ENCODE results near the gene MVB12B.

The MVB12B gene

DNA sequence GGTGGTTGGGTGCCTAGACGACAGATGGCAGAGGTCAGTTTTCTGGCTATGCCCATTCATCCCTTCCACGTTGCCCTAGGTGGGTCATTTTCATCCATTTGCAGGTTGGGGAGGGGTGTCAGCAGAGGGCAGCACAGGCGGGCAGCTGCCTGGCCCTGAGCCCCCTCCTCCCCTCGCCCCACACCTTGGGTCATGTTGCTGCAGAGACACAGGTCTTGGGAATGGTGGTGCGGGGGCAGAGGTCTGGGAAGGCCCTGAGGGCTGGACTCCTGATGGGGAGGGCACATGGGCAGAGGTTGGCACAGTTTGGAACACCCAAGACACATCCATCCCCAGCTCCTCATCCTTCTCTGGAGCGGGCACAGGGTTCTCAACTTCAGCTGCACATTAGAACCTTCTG lies 183.9 kb downstream of the MVB12B start:
- no peak for DNase-seq

DNA sequence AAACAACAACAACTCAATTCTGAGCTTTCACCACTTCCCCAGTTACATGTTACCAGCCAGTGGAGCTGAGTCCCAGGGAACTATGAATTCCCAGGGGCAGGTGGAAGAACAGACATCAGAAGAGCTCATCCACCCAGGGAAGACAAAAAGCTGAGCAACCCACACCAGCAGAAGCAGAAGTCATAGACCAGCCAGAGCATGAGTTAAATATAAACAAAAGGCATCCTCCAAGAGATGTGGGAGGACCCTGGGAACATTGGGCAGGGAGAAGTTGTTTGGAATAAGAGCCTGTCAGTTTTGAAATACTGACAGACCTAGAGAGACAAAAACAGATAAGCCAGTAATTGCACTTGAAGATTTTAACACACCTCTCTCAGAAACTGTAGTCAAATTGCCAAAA lies 184.8 kb downstream of the MVB12B start:
- DNase-seq, result peak in 1 of 2 donors; percentile 60

DNA sequence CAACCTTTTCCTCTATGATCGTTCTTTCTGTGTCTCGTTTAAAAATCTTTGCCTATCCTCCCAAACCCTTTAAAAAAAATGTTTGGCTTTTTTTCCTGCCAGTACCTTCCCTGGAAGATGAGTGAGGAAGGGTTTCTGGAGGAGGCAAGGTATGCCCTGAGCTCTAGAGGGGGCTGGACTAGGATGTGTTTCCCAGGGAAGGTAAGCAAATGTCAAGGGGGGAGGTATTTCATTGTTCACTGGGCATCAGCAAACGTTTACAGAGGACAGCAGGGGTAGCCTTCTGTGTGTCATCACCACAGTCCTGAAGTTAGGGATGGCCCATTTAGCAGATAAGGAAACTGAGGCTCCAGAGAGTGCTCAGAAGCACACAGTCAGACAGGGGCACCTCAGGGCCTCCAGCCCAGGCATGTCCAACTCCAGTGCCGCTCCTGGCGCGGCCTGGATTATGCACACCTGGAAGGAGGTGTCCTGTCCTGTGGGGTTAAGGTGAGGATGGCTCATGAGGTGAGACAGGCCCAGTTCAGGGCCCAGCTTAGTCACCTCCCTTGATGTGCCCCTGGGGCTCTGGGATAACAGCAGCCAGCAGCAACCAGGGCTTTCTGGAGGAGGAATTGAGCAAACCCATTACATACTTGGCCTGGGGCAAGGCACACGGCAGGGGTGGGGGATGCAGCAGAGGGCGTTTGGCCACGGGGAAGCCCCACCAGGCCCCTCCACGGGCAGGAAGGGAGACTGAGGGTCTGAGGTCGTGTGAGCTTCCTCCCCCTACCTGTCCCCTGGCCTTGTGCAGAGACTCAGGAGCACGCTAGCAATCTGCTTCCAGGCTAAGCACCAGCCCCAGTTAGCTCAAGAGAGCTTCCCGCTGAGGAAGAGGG lies 186.8 kb downstream of the MVB12B start:
- no peak for DNase-seq

DNA sequence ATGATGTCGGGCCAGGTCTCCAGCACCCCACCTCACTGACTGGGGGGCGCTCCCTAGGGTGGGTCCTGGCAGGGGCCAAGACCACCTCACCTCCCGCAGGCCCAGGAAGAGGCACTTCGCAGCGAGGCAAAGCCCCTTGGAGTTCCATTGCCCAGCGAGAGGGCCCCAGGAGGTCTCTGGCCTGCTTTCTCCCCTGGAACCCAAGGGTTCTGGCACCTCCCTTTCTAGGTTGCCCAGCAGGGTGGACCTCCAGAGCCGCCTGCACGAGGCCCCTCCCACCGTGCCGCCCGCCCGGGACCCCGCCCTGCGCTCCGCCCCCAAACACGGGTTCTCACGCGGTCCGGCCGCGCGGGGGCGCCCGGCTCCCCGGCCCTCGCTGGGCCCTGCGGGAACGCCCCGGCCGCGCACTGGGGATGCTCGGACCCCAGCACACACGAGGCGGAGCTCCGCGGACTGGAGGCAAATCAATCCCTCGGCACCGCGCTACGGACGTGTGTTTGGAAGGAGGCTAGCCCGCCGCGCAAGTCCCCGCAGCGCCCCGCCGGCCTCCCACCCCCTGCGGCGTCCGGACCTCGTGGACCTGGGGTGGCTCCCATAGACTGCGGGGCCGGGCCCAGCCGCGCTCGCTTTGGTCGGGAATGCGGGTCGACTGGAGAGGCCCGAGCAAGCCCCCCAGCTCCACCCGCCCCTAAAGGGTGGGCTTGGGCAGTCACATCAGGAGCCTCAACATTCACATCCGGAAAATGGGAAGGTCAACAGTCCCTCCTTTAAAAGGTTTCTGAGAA lies 187.6 kb downstream of the MVB12B start:
- DNase-seq, result peak; percentile 31 to 71

DNA sequence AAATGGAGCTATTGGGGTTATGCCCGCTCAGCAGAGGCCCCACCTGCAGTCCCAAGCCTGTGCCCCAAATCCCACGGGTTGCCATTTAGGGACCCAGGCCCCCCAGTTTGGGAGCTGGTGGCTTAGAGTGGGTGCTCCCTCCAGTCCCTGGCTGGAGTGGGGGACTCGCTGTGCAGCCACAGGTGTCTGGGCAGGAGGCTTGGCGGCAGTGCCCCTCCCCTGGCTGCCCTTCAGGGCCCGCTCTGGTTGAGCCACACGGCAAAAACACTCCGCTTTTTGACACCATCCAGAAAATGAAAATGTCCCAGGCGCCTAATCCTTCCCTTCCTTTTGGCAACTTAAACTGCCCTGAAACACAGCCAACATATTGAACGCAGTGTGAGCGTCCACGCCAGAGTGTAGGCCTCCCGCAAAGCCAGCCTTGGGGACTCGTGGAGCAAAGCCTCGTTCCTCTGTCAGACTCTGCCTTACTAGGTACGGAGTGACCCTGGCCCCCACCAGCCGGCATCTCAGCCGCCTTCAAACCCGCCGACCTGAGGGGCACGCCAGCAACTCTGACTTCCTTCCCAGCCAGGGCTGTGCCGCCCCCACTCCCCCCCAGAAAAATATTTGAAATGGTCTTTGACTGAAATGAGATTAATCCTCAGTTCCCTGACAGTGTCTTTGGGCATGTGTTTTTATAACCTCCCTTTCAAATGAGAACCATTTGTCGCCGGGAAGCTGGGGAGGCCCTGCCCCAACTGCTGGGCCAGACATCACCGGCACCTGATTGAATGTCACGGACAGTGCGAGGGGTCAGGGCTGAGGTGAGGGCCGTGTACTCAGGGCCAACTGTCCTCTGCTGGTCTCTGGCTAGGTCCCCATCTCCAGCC lies 188.6 kb downstream of the MVB12B start:
- DNase-seq, result no peak

DNA sequence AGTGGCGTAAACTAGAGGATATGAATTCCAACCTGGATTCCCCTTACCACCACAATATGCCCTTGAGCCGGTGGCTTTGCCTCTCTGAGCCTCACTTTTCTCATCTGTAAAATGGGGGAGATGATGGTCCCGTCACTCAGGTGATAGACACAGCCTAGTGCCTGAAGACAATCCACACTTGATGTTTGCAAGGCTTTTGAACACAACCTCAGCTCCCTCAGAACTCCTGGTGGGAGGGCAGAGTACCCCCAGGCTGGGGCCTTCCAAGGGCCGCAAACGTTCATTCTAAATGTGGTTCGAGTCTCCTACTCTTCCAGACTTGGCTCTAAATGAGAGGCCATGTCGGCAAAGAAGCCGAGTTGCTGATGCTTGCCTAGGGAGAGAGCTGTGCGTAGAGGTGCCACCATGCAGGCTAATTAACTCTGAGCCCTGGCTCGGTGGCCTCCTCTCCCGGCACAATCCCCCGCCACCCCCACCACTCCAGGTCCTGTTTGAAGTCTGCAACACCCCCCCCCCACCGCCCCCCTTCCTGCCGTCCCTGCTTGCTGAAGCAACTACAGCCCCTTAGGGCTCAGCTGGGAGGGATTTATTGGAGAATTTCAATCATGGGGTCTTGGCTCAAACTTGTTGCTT lies 189.4 kb downstream of the MVB12B start:
- no peak for DNase-seq

DNA sequence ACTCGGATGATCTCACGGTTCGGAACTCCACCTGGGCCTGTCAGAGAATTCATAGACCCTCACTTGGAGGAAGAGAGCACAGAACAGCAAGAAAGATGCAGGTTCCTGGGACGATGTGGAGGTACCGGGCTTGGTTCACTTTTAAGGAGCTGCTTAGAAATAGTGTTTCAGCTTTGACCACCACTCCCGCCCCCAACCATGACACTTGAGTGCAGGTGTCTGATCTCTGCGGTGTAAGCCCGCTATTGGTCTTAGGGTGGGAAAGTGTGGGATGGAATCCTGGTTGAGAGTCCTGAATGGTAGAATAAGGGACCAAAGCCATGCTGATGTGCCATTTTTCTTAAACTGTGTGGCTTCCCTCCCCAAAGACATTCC lies 189.9 kb downstream of the MVB12B start:
- DNase-seq, result no peak

DNA sequence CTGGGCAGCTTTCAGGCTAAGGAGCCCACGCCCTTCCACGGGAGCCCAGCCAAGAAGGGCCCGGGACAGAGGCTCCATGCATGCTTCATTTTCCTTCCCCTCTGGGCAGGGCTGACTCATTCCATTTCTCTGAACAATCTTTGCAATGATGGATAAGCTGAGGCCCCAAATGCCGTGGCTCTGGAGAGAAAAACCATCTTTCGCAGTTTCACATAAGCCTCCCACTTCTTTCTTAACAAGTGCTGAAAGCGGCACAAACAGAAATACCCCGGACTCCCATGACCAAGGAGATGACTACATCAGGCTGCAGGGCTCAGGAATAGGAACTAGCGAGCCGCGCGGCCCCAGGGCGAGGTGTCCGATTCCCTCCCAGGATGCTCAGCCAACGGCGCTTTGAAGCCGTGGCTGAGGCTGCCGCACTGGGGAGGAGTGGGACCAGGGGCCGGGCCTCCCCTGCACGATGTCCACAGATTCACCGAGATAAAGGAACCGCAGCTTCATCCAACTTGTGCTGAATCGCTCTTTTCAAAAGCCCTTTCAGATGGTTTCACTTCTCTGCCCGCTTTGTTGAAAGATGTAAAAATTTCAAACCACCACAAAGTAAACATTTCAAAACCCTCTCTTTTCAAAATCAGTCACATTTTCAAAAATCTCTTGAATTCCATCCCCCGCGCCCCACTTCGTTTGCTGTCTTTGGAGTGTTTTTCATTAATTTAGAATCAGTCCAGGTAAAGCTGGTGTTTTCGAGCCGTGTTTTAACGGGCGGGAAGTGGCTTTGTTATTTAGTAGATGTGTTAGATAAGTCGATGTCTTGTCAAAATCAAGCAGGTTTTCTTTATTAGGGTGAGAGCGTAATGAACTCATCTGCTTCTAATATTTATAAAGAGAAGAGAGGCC lies 190.6 kb downstream of the MVB12B start:
- peak; percentile 87 to 93 for DNase-seq

DNA sequence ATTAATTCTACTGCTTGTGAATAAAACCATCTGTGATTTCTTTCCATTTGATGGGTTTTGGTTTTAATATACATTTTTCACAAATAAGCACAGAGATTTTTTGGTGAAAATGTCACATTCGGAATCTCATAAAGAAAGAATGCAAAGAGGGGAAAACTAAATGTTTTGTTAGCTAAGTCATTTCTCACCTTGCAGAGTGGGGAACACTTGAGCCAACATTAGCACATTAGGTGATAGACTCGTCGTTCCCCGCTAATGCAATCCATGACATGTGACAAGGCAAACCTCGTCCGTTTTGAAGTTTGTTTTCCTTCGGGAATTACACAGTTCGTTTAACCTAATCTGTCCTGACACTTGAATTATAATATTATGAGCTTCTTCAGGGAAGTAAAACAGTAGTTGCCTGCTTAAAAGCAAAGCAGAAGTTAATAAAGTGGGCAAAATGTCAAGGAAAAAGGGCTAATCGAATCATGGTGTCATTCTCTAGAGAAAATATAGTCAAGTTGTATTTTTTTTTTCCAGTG lies 191.3 kb downstream of the MVB12B start:
- peak; percentile 12 to 27 for DNase-seq

DNA sequence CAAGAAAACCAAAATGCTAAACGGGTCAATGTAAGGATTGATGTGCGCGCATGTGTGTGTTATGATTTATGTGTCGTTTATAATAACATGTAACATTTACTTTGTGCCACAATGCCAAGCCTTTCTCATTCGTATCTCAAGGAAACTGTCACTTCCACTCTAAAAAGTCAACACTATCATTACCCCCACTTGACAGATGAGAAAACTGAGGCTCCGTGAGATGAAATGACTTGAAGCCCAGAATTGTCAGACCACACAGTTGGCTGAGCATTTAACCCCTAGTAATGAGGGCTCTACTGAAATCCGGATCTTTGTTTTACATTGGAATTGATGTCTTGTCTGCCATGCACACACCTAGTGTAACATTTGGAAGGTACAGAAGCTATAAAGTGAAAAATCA lies 192.1 kb downstream of the MVB12B start:
- no peak for DNase-seq

DNA sequence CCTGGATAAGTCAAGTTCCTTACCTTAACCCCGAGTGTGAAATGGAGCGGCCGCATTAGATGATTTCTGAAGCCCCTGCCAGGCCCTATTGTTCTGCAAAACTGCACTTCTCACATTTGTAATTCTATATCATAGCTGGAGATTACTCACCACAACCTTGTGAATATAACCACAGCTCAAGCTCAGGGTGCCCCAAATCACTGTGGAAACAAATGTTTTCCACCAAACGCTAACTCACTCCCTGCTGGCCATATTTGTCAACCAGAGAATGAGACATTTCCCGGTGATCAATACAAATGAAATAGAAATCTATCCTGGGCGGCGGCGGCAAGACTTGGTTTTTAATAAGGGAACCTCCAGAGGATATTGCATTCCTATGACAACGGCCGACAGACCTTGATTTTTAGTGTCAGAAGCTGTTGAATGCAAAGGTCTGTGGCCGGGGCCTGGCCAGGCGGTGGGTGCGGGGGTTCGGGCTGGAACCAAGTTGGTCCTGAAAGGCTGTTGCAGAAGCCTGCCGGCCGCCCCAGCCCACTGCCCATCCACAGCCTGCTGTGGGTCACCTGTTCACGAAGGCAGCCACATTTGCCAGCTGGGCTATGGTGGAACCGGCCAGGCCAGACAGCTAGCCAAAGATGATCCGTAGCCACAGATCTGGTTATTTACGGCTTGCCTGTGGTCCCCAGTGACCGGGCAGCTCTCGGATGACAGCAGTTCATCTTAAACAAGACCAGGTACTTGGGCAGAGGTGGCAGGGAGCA lies 193.2 kb downstream of the MVB12B start:
- peak in 1 of 2 donors; percentile 15 for DNase-seq

DNA sequence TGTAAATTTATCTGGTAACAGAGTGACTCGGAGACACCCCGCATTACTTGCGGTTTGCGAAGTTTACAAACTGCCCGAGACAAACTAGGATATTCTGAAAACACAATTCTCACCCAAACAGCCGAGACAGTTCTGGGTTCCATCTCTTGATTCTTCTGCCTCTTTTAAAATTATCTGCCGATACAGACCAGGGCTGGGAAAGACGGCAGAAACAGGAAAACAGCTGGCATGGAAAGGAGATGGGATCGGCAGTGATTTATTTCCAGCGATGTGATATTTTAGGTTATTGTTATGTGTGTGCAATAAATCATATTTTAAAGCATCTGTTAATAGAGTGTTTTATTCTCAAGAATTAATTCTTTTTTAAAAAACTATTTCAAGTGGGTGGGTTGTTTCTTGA lies 193.8 kb downstream of the MVB12B start:
- no peak for DNase-seq

DNA sequence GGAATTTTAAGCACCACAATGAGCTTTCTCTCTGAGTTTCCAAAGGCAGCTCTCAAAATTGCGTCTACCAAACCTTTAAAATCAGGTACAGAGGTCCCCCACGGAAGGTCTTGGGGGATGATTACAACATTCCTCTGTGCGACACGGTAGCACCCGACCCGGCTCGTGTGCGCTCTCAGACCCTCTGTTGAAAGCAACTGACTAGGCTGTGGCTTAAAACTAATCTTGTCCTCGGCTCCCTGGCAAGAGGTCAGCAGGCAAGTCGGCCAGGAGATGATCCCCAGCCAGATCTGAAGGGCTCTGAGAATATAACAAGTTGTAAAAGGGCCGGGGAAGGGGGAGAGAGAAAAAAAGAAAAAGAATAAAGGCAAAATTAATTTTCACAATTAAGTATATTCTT lies 194.5 kb downstream of the MVB12B start:
- no peak for DNase-seq

DNA sequence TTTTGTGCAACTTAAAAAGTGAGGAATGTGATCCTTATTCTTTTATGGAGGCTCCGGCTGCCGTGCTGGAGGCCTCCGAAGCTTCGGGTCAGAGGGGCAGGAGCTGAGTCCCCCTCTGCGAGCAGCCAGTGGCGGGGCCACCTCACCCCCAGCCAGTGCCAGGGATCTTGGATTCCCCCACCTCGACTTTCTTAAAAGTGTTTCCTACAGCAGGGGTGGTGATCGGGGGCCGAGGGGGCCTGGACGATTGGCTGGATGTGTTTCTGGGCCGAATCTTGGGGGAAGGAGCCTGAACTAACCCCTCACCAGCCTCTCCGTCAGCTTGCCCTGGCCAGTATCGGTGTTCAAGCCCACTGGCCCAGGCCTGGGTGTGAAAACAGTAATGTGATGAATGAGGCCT lies 194.9 kb downstream of the MVB12B start:
- no peak for DNase-seq

DNA sequence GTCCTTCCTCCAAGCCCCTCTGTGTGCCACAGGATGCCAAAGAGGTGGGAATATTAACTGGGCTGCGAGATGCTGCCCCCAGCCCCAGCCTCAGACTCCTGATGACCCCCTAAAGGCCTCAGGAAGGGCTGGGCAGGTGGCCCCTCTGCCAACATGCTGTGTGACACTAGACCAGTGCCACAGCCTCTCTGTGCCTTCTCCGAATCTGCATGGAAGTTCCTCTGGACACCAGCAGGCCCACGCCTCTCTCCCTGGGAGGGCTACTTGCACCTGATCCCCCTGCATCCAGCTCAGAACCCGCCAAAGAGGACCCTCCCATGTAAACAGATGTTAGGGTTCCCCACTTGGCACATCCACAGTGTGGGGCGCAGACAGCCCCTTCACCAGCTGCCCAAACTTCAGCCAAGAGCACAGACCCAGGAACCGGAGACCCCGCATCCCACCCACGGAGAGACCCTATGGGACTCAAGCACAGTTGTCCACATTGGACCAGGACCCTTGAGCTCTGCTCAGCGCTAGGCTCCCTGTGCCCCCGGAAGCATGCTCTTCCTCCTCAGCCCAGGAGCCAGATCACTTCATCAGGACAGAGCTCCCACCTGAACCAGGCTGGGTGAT lies 195.5 kb downstream of the MVB12B start:
- no peak for DNase-seq

DNA sequence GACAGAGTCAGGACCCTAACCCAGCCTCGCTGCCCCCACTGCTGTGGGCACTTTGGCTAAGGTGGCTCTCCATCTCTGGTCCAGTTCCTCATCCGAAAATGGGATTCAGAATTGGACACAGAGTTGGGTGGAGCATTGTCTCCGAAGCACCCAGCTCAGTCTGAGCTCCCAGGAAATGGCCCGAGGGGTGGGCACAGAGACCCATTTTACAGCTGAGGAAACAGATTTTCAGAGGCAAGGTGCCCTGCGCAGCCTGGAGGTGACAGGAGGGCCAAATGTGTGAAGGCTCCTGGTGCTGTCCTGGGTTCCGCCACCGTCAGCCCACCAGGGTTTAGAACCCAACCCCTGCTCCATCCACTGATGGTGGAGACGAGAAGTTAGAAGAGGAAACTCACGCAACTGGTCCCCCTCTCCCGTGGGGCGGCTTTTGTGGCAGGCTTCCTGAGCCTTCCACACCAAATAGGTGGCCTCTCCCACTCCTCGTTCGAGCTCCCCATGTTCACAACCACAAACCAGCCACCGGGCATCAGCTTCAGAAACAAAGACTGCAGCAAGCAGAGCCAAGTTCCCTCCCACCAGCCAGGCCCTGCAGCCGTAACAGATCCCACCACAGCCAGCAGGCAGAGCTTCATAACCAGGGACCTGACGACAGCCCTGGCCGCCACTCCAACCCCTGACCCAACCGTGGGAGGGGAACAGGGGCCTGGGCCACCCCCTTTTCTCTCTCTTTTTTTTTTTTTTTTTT lies 196.2 kb downstream of the MVB12B start:
- DNase-seq, result no peak

DNA sequence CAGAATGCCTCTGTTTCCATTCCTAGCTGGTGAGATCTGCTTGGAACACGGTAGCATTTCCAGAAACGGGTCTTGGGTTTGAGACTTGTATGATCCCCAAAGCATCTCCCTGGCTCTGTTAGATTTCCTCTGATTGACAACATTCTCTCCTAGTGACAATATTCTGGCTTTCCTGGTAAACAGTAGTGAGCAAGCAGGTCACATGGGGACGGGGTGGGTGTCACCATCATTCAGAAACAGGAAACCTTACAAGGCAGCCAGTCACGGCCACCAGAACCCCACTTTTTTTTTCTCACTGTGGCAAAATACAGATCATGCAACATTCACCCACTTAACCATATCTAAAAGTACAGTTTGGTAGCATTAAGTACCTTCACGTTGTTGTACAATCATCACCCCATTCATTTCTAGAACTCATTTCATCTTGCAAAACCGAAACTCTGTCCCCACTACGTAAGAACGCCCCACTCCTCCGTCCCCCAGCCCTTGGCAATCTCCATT lies 197.0 kb downstream of the MVB12B start:
- peak; percentile 79 to 80 for DNase-seq

DNA sequence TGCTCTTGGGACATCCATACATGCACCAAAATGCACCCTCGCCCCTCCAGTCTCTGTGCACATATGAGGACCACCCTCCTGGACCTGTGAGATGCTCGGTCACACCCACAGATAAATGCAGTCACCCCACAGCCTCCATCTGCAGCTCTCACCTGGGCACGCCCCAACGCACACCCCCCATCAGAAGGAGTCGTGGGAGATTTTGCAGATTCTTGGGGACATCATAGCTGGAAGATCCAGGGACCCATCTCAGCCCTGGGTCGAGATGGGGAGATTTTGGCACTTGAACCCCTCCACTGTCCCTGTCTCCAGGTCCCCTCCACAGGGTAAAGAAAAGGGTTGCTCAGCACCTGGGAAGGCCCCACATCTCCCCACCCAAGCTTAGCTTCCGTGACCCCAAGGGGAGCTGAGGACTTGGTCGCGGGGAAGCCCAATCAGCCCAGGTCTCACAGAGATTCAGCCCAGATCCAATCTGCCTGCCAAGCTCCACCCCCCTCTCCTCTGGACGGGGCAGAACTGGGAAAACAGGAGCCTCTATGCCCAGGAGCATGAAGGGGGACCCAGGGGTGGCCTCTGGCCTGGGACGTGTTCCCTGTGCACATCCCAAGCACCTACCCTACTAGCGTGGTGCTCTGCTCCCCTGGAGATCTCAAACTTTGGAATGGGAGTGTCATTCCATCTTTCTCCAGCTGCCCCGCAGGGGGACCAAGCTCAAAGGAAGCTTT lies 197.9 kb downstream of the MVB12B start:
- no peak for DNase-seq

All from inflammatory macrophage treated with lipopolysaccharide for 1 hour (primary cell).